Neutrophil (primary cell): Measurements from ENCODE around the gene KRTAP3-3.
"Not testable (repeated sequence)": the region's sequence is repeated elsewhere in the genome, so short reads cannot be mapped to it uniquely, and the experiment has no call there.

ENCODE experiments used
- H3K27ac ChIP-seq: fragments of 200-600 bp; sonication (generic); 2 replicates; pipeline ENCODE4 v1.5.1; 2016; ENCODE audit warnings: mild to moderate bottlenecking, moderate library complexity
- H3K27me3 ChIP-seq: fragments of 200-600 bp; sonication (generic); 2 replicates; pipeline ENCODE4 v1.6.0; 2016; ENCODE audit warnings: mild to moderate bottlenecking
- H3K36me3 ChIP-seq: fragments of 200-600 bp; sonication (generic); 2 replicates; pipeline ENCODE4 v1.5.1; 2017
- H3K4me1 ChIP-seq, 2 experiments: fragments of 200-600 bp in 1 of 2; sonication (generic) in 1 of 2; 1 replicate in 1 of 2; 2 replicates in 1 of 2; pipeline versions ENCODE4 v1.5.1 to v1.6.1; 2013 to 2016; ENCODE audit warnings: low read depth in 1 of 2, low read length in 1 of 2, mild to moderate bottlenecking in 1 of 2, moderate library complexity in 1 of 2; ENCODE audit not compliant: control insufficient read depth in 1 of 2, insufficient read depth in 1 of 2
- H3K4me3 ChIP-seq, 2 experiments: fragments of 200-600 bp in 1 of 2; sonication (generic) in 1 of 2; 1 replicate in 1 of 2; 2 replicates in 1 of 2; pipeline ENCODE4 v1.5.1; 2013 to 2016; ENCODE audit warnings: low read depth in 1 of 2, low read length in 1 of 2, mild to moderate bottlenecking in 1 of 2, moderate library complexity in 1 of 2
- H3K9me3 ChIP-seq: fragments of 200-600 bp; sonication (generic); 2 replicates; pipeline ENCODE4 v1.5.1; 2016
- TF ChIP-seq, protein P1 (sequence below): fragments of 200-600 bp; sonication (generic); IDR thresholded peaks from 2 replicates; pipeline ENCODE4 v1.5.1; 2016; ENCODE audit warnings: antibody characterized with exemption

KRTAP3-3 gene

GRCh38 chr17:41002814-41003213, 8.8 kb upstream of the KRTAP3-3 start:
- Histone ChIP-seq H3K27ac (no peak overlapping the region), H3K9me3 (no peaks in the 10 kb centered on the region), H3K4me1 (no peaks in the 10 kb centered on the region), H3K4me3 (no peak overlapping the region), H3K36me3 (no peaks in the 10 kb centered on the region), H3K27me3 (peaks cover 36% of the 10 kb centered on the region)
- TF ChIP-seq, protein P1, sequence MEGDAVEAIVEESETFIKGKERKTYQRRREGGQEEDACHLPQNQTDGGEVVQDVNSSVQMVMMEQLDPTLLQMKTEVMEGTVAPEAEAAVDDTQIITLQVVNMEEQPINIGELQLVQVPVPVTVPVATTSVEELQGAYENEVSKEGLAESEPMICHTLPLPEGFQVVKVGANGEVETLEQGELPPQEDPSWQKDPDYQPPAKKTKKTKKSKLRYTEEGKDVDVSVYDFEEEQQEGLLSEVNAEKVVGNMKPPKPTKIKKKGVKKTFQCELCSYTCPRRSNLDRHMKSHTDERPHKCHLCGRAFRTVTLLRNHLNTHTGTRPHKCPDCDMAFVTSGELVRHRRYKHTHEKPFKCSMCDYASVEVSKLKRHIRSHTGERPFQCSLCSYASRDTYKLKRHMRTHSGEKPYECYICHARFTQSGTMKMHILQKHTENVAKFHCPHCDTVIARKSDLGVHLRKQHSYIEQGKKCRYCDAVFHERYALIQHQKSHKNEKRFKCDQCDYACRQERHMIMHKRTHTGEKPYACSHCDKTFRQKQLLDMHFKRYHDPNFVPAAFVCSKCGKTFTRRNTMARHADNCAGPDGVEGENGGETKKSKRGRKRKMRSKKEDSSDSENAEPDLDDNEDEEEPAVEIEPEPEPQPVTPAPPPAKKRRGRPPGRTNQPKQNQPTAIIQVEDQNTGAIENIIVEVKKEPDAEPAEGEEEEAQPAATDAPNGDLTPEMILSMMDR, result no peak

- H3K27me3 ChIP-seq, result peaks cover 46% of the 10 kb centered on the region
- H3K27ac ChIP-seq, result no peak overlapping the region
- no peak overlapping the region for H3K4me3 ChIP-seq
- no peaks in the 10 kb centered on the region for H3K9me3 ChIP-seq
- TF ChIP-seq, protein P1, result no peak
- H3K4me1 ChIP-seq, result no peaks in the 10 kb centered on the region
- H3K36me3 ChIP-seq, result no peaks in the 10 kb centered on the region
Measured at GRCh38 chr17:41001795-41002194, 7.8 kb upstream of the KRTAP3-3 start.

GRCh38 chr17:40999563-40999962, 5.6 kb upstream of the KRTAP3-3 start, which contains the start of gene KRTAP3-2:
TSS of gene KRTAP3-2 (minus strand) at chr17:40999906. CDS start at chr17:40999853, 53 bp downstream.
- not testable (repeated sequence) for H3K27ac ChIP-seq, H3K4me3 ChIP-seq, H3K4me1 ChIP-seq, H3K36me3 ChIP-seq, H3K9me3 ChIP-seq
- H3K27me3 ChIP-seq, result peaks cover 57% of the 10 kb centered on the region

- H3K36me3 ChIP-seq, result no peaks in the 10 kb centered on the region
- H3K9me3 ChIP-seq, result no peaks in the 10 kb centered on the region
- no peak overlapping the region for H3K27ac ChIP-seq
Measured at GRCh38 chr17:40997361-40997760, 3.4 kb upstream of the KRTAP3-3 start.

DNA sequence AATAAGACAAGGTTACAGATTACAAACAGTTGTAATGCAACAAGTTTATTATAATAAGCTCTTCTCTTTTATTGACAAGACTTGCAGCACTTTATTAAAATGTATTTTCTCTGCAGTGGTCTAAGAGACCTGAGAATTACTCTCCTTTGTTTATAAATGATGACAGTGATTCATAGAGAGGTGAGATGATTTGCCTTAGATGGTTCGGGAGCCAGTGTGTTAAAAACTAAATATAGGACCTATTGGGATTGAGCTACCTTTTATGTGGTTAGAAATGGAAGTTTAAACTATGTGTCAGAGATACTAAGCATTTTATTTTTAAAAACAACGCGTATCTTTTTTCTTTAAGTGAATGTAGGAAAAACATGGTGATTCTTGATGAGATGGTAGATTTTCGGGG, 2.9 kb upstream of the KRTAP3-3 start:
- no peaks in the 10 kb centered on the region for H3K4me1 ChIP-seq
- no peaks in the 10 kb centered on the region for H3K36me3 ChIP-seq
- no peak overlapping the region for H3K4me3 ChIP-seq
- peaks cover 56% of the 10 kb centered on the region for H3K27me3 ChIP-seq
- no peaks in the 10 kb centered on the region for H3K9me3 ChIP-seq
- H3K27ac ChIP-seq, result no peak overlapping the region
- TF ChIP-seq, protein P1, result no peak

More at GRCh38 chr17:40997361-40997760, 3.4 kb upstream of the KRTAP3-3 start:
- H3K4me3 ChIP-seq, result no peak overlapping the region
- TF ChIP-seq, protein P1, result no peak
- H3K27me3 ChIP-seq, result peaks cover 62% of the 10 kb centered on the region
- no peaks in the 10 kb centered on the region for H3K4me1 ChIP-seq

- Histone ChIP-seq H3K27ac (no peak overlapping the region), H3K36me3 (no peaks in the 10 kb centered on the region), H3K27me3 (peaks cover 53% of the 10 kb centered on the region), H3K9me3 (no peaks in the 10 kb centered on the region), H3K4me3 (no peak overlapping the region), H3K4me1 (no peaks in the 10 kb centered on the region)
- TF ChIP-seq, protein P1, result no peak
Measured at GRCh38 chr17:40995116-40995515, 1.2 kb upstream of the KRTAP3-3 start.
